HG02759 (cell line): ENCODE measurements around the gene WWP2.
"Not testable (repeated sequence)": the region's sequence is repeated elsewhere in the genome, so short reads cannot be mapped to it uniquely, and the experiment has no call there.

Experiments
- ATAC-seq: cut with Tn5 transposase; IDR thresholded peaks from one replicate; pipeline ENCODE4 v1.9.1; 2021; ENCODE audit warnings: mild to moderate bottlenecking, moderate library complexity; ENCODE audit not compliant: unreplicated experiment

The WWP2 gene

DNA sequence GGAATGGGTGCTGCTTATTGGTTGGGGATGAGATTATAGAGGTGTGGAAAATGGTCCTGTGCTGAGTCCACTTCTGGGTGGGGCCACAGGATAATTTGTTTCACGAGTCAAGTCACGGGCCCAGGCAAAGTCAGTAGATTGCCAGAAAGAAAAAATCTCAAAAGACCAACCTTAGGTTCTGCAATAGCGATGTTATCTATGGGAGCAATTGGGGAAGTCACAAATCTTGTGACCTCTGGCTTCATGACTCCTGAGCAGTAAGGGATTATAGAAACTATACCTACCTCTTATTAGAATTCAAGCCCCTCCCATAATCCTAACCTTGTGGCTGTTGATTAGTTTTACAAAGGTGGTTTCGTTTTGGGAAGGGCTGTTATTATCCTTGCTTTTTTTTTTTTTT lies 31.4 kb downstream of the WWP2 start:
- no peak for ATAC-seq

DNA sequence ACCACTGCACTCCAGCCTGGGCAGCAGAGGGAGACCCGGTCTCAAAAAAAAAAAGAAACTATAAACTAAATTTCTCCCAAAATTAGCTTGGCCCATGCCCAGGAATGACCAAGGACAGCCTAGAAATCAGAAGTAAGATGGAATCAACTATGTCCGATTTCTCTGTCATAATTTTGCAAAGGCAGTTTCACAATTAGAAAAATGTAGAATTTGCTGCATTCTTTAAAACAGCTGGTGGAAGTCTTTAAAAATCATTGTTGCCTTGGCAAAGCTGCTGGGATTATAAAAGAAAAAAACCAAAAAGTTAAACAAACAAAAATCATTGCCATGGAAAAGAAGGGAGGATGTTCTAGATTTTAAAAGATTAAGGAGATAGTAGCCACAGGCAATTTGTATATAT lies 32.4 kb downstream of the WWP2 start:
- no peak for ATAC-seq

DNA sequence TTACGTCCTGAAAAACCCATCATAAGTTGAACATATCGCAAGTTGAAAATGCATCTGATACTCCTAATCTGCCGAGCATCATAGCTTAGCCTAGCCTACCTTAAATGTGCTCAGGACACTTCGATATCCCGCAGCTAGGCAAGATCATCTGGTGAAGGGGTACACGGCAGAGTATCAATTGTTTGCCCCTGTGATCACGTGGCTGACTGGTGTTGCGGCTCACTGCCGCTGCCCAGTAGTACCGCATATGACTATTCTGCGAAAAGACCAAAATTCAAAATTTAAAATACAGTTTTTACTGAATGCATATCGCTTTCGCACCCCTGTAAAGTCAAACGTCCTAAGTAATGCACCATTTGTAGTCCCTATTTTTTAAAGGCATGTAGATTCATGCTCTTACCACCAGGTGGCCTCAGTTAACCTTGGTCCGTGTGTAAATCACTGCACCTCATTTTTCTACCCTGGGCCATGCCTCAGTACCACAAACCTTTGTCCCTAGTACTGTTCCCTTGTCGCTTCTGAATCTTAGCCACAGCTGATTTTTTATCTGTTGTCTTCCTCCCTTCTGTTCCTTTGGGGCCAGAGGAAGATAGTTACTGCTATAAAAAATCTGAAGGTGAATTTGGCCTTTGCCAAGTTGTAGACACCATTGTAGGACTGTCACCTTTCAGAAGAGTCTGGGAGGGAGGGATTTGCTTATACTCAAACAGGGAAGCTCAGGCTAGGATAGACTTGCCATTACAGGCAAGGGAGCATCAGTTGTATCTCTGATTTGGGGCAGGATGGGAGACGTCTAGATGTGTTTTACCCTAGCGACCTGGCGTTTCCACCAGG lies 34.4 kb downstream of the WWP2 start:
- no peak for ATAC-seq

DNA sequence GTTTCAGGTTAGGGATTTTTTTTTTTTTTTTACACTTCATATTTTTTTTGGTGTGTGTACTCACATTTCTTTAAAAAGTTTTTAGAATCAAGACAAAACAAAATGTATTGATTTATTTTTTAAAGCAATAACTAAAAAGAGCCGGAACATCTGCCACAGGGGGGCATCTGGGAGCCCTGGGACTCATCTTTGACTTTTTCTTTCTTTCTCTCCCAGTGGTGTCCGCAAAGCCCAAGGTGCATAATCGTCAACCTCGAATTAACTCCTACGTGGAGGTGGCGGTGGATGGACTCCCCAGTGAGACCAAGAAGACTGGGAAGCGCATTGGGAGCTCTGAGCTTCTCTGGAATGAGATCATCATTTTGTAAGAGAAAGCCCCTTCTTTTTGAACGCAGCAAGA lies 36.3 kb downstream of the WWP2 start:
- ATAC-seq: no peak

DNA sequence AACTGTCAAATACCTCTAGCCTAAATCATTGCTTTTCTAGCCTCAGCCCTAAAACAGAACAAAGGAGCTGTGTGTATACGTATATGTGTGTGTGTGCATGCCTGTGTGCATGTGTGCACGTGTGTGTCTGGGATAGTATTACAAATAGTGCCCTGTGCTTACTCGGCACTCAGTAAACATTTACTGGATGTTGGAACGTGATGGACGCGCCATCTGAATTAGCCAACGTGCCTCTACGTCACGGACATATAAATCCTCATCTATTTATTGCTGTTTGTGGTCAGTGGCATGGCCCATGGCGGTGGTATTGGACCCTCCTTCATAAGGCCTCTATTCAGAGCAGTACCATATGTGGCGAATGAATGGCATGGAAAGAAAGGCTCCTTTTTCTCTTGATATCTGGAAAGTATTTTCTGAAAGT lies 37.5 kb downstream of the WWP2 start:
- no peak for ATAC-seq

DNA sequence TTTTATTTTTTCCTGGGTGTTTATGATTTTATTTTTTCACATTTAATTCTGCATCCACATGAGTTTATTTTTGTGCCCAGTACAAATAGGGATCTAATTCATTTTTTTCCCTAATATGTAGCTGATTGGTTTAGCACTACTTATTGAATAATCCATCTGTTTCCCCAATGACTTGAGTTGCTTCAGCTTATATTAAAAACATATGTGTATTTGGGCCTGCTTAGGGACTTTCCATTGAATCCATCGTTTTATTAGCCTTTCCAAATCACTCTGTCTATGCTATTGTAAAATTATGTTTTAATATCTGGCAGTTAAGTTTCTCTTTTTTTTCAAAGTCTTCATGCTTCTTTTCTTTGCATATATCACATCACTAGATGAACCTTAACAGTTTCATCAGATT lies 42.2 kb downstream of the WWP2 start:
- no peak for ATAC-seq

DNA sequence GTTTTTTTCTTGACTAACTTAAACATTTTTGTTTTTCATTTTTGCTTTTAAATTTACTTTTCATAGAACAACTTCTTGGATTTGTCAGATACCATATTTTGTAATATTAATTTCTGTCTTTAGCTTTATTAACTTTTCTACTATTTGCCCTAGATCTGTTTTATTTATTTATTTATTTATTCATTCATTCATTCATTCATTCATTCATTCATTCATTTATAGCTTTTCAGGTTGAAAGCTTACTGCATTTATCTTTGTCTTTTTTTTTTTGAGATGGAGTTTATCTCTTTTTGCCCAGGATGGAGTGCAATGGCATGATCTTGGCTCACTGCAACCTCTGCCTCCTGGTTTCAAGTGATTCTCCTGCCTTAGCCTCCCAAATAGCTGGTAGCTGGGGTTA lies 44.6 kb downstream of the WWP2 start:
- ATAC-seq: not testable (repeated sequence)

DNA sequence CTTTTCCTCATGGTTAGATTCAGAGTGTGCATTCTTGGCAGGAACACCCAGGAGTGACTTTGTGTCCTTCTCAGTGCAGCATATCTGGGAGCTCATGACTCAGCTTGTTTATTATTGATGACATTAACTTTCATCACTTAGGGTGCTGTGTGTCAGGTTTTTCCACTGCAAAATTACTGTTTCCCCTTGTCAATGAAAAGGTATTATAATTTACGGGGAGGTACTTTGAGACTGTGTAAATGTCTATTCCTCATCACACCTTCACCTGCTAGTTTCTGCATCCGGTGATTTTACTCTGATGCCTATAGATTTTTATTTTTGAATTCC lies 50.5 kb downstream of the WWP2 start:
- ATAC-seq: no peak

DNA sequence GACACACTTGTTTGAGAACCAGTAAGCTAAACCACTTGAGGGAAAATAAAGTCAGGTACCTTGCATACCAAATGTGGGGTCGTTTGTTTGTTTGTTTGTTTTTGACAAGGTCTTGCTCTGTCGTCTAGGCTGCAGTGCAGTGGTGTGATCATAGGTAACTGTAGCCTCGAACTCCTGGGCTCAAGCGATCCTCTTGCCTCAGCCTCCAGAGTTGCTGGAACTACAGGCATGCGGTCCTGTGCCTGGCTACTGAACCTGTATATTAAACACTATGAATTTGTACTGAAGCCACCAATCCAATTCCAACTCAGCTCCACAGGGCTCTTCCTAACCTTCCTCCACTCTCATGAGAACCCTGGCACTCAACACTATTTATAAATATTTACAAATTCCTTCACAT lies 51.9 kb downstream of the WWP2 start:
- ATAC-seq: no peak

DNA sequence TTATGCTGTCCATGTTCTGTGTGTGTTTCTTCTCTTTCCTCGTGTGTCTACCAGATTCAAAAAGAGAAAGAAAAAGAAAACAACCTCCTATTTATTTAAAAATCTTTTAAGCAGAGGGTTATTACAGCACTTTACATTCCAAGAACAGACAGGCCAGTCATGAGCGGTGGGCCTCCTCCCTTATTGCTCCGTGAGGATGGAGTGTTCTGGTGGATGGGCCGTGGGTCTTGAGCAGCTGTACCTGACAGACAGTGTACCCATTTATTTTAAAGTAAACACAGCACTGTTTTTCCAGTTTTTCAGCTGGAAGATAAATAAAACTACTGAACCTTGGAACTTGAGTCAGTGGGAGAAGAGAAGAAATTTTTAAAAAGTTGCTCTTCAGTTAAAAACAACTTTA lies 52.4 kb downstream of the WWP2 start:
- no peak for ATAC-seq

DNA sequence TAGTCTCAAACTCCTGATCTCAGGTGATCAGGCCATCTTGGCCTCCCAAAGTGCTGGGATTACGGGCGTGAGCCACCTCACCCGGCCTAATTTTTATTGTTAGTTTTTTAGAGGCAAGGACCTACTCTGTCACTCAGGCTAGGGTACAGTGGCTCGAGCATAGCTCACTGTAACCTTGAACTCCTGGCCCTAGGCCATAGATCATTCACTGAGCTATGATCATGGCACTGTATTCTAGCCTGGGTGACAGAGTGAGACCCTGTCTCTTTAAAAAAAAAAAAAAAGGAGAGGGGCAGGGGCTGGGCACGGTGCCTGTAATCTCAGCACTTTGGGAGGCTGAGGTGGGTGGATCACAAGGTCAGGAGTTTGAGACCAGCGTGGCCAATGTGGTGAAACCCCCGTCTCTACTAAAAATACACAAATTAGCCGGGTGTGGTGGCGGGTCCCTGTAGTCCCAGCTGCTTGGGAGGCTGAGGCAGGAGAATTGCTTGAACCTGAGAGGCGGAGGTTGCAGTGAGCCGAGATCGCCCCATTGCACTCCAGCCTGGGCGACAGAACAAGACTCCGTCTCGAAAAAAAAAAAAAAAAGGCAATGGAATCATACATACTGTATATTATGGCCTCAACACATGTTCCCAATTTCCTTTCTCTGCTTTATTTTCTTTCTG lies 53.2 kb downstream of the WWP2 start:
- not testable (repeated sequence) for ATAC-seq

DNA sequence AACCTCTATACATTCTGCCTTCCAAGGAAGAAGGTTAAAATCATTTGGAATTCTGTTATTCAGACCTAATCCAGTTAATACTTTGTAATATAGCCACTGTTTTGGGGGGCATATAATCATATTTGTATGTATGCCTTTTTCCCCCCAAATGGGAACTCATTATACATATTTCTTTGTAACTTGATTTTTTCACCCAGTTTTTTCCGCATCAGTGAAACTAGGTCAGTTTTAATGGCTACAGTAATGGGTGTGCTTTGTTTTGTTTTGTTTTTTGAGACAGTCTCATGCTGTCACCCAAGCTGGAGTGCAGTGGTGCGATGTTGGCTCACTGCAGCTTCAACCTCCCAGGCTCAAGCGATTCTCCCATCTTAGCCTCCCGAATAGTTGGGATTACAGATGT lies 54.9 kb downstream of the WWP2 start:
- ATAC-seq: no peak

DNA sequence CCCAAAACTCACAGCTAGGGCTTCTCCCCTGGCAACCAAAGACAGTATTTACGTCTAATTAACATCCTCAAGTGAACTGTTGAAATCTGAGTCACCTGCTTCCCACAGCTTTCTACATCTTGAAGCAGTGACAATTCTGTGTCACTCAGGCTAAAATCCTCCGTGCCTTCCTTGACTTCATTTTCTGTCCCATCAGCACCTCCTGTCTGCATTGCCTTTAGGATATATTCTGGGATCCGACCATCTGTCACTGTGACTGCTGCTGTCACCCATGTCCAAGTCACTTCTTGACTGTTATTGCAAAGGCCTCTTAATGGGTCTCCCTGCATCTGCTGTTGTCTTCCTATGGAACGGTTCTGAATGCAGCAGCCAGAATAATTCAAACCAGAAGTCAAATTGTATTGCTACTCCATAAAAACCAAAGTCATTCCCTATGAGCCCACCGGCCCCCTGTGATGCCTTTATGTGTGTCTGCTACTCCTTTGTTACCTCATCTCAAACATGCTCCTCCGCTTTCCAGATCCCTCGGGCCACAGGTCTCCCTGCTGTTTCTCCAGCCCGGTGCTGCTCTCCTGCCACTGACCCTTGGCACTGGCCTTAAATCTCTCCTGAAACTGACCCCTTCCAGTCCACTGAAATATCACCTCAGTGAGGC lies 56.9 kb downstream of the WWP2 start:
- no peak for ATAC-seq

DNA sequence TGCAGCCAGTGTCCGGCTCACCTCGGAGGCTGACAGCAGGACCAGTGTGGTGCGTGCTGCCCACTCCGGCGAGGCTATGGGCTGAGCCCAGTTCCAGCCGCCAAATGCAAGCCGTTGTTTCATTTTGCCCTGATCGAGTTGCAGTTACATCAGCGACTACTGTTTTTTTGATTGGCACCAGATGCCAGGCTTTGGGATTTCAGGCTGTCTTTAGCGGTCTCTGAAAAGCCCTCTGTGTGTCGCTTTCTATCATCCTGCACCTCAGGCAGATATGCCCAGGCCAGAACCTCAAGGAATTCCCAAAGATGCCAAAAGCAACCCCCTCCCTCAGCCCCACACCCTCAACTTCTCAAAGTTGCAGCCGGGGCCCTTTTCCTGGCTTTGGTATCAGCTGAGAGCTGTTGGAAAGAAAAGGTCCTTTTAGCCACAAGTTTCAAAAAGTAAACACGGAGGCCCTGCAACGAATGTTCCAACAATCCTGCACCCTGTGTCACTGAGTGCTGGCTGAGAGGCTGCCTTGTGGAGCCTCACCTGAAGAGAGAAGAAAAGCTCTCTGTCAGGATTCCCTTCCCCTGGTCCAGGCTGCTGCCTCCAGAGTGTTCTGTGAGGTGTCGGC lies 58.9 kb downstream of the WWP2 start:
- ATAC-seq: no peak

DNA sequence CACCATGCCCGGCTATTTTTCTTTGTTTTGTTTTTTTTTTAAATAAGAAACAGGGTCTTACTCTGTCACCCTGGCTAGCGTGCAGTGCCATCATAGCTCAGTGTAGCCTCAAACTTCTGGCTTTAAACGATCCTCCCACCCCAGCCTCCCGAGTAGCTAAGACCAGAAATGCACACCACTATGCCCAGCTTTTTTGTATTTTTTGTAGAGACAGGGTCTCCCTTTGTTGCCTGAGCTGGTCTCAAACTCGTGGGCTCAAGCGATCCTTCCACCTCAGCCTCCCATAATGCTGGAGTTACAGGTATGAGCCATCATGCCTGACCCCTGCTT lies 59.7 kb downstream of the WWP2 start:
- no peak for ATAC-seq

DNA sequence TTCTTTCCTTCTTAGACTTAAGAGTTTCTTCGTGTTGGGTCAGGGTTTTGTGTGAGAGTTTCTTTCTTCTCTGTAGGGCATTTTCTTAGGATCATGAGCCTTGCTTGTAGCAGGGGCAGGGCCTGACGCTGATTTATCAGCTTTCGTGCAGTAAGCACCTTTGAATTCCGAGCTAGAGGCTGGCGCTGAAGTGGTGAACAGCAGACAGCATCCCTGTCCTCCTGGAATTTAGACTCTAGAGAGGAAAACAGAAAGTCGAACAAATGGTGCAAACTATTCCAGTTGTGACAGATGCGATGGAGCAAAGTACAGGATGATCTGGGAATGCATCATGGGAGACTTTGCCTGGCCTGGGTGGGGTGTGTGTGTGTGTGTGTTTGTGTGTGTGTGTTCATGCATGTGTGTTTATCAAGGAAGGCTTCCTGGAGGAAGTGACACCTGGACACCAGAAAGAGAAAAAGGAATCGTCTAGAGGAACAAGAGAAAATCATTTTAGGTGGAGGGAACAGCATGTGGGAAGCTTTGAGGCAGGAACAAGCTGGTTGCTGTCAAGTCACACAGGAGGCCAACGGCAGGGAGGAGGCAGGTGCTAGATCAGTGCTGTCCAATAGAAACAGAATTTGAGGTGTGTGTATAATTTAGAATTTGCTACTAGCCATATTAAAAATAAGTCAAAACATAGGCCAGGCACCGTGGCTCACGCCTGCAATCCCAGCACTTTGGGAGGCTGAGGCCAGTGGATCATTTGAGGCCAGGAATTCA lies 60.2 kb downstream of the WWP2 start:
- ATAC-seq: no peak

DNA sequence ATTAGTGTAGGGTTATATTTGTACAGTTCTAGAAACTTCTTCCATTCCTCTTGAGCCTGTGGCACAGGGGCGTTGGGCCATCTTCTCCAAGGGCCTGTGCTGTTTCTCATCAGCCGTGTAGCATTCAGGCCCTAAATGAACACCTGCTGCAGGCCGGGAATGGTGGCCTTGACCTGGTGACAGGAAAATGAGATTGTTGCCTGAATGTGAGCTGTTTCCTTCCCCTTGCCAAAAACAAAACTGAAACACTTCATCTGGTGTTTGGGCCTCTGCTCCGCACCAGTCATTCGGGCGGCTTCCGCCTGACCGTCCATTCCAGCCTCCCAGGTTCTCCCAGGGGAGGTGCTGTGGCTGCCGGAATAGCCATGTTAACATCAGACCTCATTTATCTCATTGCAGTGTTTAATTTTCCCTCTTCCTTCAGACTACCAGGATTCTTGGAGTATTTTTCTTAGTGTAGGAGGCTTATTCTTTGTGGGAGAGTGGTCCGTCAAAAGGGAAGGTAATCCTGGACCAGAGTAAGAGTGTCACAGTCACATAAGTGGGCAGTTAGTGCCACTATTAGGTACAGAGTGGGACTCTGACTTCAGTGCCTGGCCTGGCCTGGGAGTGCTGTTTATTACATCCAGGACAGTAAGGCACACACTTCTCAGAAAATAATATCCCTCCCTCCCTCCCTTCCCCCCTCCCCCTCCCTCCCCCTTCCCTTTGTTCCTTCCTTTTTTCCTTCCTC lies 61.9 kb downstream of the WWP2 start:
- ATAC-seq: peak; percentile 89

DNA sequence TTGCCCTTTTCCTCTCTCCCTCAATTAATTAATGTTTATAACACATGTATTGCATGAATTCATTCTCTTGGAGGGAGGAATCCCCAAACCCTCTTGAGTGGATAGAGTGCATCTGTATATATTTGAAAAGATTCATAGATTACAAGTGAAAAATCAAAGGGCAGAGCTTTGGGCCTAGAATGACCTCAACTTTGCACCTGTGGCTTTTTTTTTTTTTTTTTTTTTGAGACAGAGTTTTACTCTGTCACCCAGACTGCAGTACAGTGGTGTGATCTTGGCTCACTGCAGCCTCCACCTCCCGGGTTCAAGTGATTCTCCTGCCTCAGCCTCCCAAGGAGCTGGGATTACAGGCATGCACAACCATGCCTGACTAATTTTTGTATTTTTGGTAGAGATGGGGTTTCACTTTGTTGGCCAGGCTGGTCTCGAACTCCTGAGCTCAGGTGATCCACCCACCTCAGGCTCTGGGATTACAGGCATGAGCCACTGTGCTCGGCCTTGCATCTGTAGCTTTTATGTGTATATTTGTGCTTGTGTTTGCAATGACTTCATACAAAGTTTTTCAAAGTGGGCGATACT lies 62.5 kb downstream of the WWP2 start:
- not testable (repeated sequence) for ATAC-seq

DNA sequence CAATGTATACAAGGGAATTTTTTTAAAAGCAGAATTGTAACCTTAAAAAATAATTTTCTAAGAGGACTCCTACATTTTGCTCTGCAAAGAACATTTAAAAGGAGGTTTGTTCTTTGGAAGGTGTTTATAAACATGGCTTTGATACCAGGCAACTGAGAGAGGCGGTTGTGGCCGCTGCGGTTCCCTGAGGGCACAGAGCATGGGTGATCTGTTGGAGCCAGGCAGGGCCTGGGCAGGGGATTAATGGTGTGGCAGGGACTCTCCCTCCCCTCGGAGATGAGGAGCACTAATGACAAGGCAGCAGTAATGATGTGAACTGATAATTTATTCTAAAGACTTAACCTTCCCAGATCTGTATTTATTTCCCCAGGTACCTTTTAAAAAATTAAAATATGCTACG lies 65.4 kb downstream of the WWP2 start:
- ATAC-seq: no peak

DNA sequence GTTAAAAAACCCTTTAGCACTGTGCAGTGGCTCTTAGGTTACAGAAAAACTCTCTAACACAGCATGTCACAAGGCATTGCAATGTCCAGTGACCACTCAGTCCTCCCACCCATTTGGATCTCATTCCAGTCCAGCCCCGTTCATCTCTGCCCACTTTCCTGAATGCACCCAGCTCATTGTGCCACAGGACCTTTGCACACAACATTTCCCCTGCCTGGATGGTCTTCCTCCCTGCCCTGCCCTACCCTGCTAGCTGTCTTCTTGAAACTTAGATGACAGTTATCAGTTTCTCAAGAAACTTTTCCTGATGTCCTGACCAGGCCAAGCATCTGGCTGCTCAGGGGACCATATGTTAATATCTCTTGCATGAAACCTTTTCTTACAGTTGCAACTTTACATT lies 67.2 kb downstream of the WWP2 start:
- no peak for ATAC-seq
